ENCODE results near the gene ADGRD1. TPM values are rescaled to one million over a fixed set of nuclear protein-coding genes. Genes with fewer than 3 reads are reported as not detected.
A peak's percentile ranks its signal among the peaks of the same experiment; 100 is the strongest.

The ADGRD1 gene
- total and polyA plus RNA-seq, 2 of the 8 experiments (the other 6 are each of a cell fraction or from before 2014, with no cell fraction given) = 0.36 to 0.48 TPM

DNA sequence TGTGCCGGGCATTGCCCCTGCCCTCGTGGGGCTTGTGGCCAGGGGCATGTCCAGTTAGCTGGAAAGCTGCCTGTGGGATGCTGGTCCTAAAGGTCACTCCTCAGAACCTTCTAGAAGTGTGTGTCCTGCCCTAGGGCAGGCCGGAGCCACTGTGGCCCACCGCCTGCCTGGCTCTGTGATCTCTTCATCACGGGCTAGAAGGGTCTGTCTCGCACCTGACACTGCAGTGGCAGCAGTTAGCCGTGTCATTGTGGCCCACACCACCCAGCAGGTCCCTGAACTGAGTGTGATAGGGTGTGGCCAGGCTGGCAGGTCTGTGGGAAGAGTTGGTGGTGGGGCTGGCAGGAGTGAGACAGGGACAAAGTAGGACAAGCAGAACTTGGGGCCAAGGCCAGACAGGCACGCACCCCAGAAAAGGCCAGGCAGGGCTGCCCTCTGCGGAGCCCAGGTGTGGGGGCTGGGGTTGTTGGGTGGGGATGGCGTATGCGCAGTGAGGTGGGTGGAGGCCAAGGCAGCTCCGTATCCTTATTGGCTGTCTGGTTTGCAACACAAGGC, 41.2 kb downstream of the ADGRD1 start:
- no peak for DNase-seq (ENCODE audit: low read depth in 1 of 2, low spot score in 2 of 2)
- no peak overlapping the region for H2BK15ac ChIP-seq (ENCODE audit: low read length)
- H4K91ac ChIP-seq (replicated peaks; ENCODE audit: insufficient read length, low read length) = no peak overlapping the region
- WGBS, 2 experiments (ENCODE audit: extremely low coverage in 1 of 2, insufficient coverage in 1 of 2, insufficient read length in 1 of 2, insufficient replicate concordance in 2 of 2, low coverage in 1 of 2, low lambda C conversion rate in 2 of 2, missing lambda C conversion rate in 1 of 2) = 90% methylated on average over 12 of the region's 12 CpGs; no CpG with 5 or more reads in 1 of the 2 experiments
- no peaks in the 10 kb centered on the region for H3K27me3 ChIP-seq (replicated peaks in 1 of 4; ENCODE audit: control insufficient read depth in 3 of 4, extremely low read depth in 1 of 4, insufficient read depth in 3 of 4, low read length in 3 of 4)
- no peak overlapping the region for H2BK5ac ChIP-seq (ENCODE audit: low read depth, low read length)
- H3K56ac ChIP-seq (replicated peaks; ENCODE audit: insufficient read length, low read depth, low read length) = no peak overlapping the region
- H4K20me1 ChIP-seq (replicated peaks in 1 of 2; ENCODE audit: control insufficient read depth in 1 of 2, insufficient read depth in 2 of 2, low read length in 2 of 2) = no peaks in the 10 kb centered on the region
- no peaks in the 10 kb centered on the region for H3K79me1 ChIP-seq (ENCODE audit: low read depth, low read length)
- POLR2A ChIA-PET (ENCODE audit: partially characterized antibody) = no interaction called here
- no peak overlapping the region for H3K4ac ChIP-seq (replicated peaks; ENCODE audit: insufficient read length, low read depth, low read length)
- CTCF ChIA-PET (ENCODE audit: partially characterized antibody) = interaction anchor here (1.5 kb wide), 1 partner anchor 8 kb away, joined by 4 read pairs; no protein-coding TSS in a partner anchor
- H3K4me3 ChIP-seq (ENCODE audit: extremely low read depth in 1 of 4, insufficient read depth in 2 of 4, low read depth in 3 of 4, low read length in 4 of 4) = no peak overlapping the region
- H4K8ac ChIP-seq (ENCODE audit: extremely low read depth, insufficient read depth, low read length) = peak overlapping the region; percentile 68; the same call in 1 of the 2 replicates
- H3K23ac ChIP-seq (ENCODE audit: insufficient read length) = no peak overlapping the region
- H3K79me2 ChIP-seq (ENCODE audit: control insufficient read depth in 1 of 2, insufficient read depth in 2 of 2, low read length in 2 of 2) = no peaks in the 10 kb centered on the region
- H2BK20ac ChIP-seq (ENCODE audit: low read length) = no peak overlapping the region
- H3K36me3 ChIP-seq (ENCODE audit: control insufficient read depth in 2 of 4, insufficient read depth in 4 of 4, low read length in 3 of 4) = no peaks in the 10 kb centered on the region
- H3K14ac ChIP-seq (ENCODE audit: insufficient read length) = no peak overlapping the region
- no peaks in the 10 kb centered on the region for H3K23me2 ChIP-seq (ENCODE audit: low read depth, low read length)
- no peak overlapping the region for H3K4me2 ChIP-seq (ENCODE audit: insufficient read depth in 1 of 2, low read depth in 2 of 2, low read length in 2 of 2)
- no peak overlapping the region for H3K9ac ChIP-seq (replicated peaks in 1 of 4; ENCODE audit: extremely low read depth in 1 of 4, low read depth in 3 of 4, low read length in 3 of 4)
- no peak overlapping the region for H2AFZ ChIP-seq (ENCODE audit: low read length)
- no peak overlapping the region for H2AK5ac ChIP-seq (ENCODE audit: low read depth, low read length)
- no peak overlapping the region for H2BK12ac ChIP-seq (ENCODE audit: low read depth, low read length)
- no peak overlapping the region for H3K18ac ChIP-seq (ENCODE audit: extremely low read depth, low read length)
- H4K5ac ChIP-seq (ENCODE audit: insufficient read length, low read depth, low read length) = no peak overlapping the region
- H2BK120ac ChIP-seq (replicated peaks; ENCODE audit: low read depth, low read length) = no peak overlapping the region
- no peak overlapping the region for H3K27ac ChIP-seq (ENCODE audit: low read depth, low read length)
- H3K4me1 ChIP-seq (replicated peaks in 1 of 4; ENCODE audit: control insufficient read depth in 3 of 4, insufficient read depth in 4 of 4, low read length in 3 of 4) = no peaks in the 10 kb centered on the region
- peaks cover 2 to 24% of the 10 kb centered on the region in 2 experiments; a peak in 3 of 4 replicates for H3K9me3 ChIP-seq (ENCODE audit: insufficient read depth in 2 of 2, low read depth in 1 of 2, low read length in 1 of 2)
- FAIRE-seq = no peak
- TF ChIP-seq RNF2 (IDR thresholded peaks at IDR 0.05; ENCODE audit: borderline replicate concordance, low read depth, low read length, missing control alignments, poor library complexity, severe bottlenecking) = no peak
- no peak for TF ChIP-seq SIX5 (IDR thresholded peaks at IDR 0.05; ENCODE audit: low read depth, low read length)
- no peak for TF ChIP-seq KDM5A (IDR thresholded peaks at IDR 0.05; ENCODE audit: low read length)
- TF ChIP-seq TEAD4 (IDR thresholded peaks at IDR 0.05; ENCODE audit: low read depth, low read length) = no peak
- TF ChIP-seq NRF1 (IDR thresholded peaks at IDR 0.05; ENCODE audit: low read depth, low read length) = no peak
- no peak for TF ChIP-seq TAF1 (IDR thresholded peaks at IDR 0.05; ENCODE audit: low read depth, low read length)
- TF ChIP-seq ASH2L (IDR thresholded peaks at IDR 0.05; ENCODE audit: low read length) = no peak
- TF ChIP-seq TBP (IDR thresholded peaks at IDR 0.05; ENCODE audit: low read depth, low read length) = no peak
- no peak for TF ChIP-seq NANOG (IDR thresholded peaks at IDR 0.05; ENCODE audit: insufficient read depth, low read depth, low read length, poor library complexity, severe bottlenecking)
- TF ChIP-seq SP1 (IDR thresholded peaks at IDR 0.05; ENCODE audit: low read depth, low read length) = no peak
- TF ChIP-seq TAF7 (optimal IDR thresholded peaks at IDR 0.05; ENCODE audit: borderline replicate concordance, low read depth, low read length) = no peak
- no peak for TF ChIP-seq POU5F1 (IDR thresholded peaks at IDR 0.05; ENCODE audit: low read depth, low read length)
- no peak for TF ChIP-seq CREB1 (IDR thresholded peaks at IDR 0.05)
- TF ChIP-seq YY1 (IDR thresholded peaks at IDR 0.05; ENCODE audit: low read depth, low read length) = no peak
- TF ChIP-seq, protein P1, sequence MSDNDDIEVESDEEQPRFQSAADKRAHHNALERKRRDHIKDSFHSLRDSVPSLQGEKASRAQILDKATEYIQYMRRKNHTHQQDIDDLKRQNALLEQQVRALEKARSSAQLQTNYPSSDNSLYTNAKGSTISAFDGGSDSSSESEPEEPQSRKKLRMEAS (IDR thresholded peaks at IDR 0.05) = no peak

Data from H1 (cell line).